RCC 7860 (cell line): Measurements from ENCODE around the gene FOXE3.

Source experiments
- DNase-seq: peaks from one replicate; pipeline ENCODE4 v3.0.0-alpha.2; 2015; ENCODE audit warnings: low spot score
- FAIRE-seq: peaks from 2 replicates; lab custom pipeline; 2012; peaks lifted over from hg19 to GRCh38; lab: Jason Lieb, UNC

FOXE3 gene

DNA sequence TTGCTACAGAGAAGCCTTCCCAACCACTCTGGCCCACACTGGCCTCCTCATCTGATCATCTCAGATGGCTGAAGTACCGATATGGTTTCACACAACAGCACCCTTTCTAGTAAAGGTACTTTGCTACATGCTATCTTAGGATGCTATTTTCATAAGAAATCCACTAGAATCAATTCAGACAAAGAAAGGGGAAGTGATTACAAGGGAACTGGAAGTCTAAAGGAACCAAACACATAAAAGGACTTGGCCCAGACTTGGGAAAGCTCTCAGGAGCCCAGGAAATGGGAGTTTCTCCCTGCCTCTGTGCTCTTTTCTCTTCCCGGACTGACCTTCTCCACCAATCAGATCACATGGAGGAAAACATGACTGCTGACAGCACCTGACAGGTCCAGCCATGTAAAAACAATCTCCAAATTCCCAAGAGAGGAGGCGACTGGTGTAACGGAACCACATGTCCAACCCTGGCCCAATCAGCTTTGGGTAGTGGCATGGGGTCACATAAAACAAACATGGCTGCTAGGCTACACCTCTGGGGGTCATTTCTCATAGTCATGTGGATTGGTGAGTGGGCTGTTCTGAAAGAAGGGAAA lies 12.7 kb upstream of the FOXE3 start:
- DNase-seq: no peak
- FAIRE-seq: no peak

DNA sequence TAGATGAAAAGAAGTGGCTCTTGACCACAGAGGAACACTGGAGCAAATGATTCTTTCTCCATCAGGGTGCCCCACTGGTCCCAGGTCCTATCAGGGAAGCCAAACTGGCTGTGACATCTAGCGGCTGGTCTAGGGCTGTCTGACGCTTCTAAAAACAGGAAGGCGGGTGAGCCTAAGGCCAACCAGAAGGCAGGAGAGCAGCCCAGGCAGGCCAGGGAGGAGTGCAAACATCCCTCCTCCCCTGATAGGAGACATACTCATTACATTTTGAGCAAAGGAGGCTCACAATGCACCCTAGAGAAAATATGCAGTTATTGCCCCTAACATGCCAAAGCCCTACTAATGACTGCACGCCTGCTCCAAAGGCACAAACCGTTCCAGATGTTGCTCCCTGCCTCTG lies 10.4 kb upstream of the FOXE3 start:
- no peak for DNase-seq

DNA sequence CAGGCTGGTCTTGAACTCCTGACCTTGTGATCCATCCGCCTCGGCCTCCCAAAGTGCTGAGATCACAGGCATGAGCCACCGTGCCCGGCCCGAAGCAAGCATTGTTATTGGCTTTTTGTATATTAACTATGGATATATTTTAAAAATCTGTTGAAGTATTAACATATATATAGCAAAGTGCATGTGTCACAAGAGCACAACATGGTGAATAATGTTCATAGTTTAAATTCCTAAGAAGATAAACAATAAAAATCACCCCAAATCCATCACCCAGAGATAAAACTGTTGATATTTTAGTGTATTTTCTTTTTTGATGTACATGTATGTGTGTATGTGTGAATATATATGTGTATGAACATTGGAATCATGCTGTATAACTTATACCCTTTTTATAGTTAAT lies 9.1 kb upstream of the FOXE3 start:
- FAIRE-seq (no peak), DNase-seq (no peak)

More for the DNA sequence above, 10.4 kb upstream of the FOXE3 start:
- no peak for FAIRE-seq

DNA sequence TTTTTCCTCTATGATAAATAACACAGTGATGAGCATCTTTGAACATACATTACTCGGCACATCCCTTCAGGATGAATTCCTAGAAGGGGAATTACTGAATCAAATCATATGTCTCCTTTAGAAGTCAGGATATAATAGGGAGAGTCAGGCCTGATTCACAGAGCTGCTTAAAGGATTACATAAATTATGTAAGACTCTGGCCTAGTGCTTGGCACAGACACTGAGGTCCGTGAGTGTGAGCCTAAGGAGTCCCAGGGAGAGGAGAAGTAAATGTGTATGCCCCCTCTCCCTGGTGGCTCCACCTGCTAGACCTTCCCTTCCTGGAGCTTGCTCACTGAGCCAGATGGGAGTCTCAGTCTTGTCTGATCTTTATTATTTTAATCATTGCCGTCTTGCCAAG lies 8.6 kb upstream of the FOXE3 start:
- DNase-seq: no peak
- FAIRE-seq: no peak

DNA sequence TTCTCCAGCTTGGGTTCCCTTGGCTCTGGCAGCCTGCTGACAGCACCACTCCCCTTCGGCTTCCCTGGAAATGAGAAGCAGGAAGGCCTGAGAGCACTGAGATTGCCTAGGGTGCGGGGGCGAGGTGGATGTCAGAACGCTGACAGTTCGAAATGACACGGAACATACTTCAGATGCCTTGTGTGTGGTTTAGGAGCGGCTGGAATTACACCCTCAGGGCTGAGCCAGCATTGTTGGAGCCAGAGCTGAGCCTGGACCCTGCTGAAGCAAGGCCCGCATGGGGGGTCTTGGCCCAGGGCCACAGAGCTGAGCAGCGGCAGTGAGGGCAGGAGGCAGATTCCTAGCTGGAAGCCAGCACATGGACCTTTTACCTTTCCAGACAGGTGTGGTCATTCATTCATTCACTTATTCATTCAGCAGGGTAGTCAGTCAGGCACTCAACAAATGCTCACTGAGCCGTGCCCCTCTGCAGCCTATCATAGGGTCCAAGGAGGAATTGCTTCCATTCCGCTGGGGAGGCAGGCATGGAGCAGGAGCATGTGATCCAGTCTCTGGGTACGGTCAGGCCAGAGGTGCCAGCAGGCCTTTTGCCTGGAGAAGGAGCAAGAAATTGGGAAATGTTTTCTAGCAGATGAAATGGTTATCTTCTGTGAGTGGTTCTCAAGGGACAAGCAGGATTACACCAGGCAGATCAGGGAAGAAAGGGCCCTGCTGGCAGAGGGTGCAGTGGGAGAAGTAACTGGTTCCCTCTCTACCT lies 6.6 kb upstream of the FOXE3 start:
- DNase-seq (no peak), FAIRE-seq (no peak)

DNA sequence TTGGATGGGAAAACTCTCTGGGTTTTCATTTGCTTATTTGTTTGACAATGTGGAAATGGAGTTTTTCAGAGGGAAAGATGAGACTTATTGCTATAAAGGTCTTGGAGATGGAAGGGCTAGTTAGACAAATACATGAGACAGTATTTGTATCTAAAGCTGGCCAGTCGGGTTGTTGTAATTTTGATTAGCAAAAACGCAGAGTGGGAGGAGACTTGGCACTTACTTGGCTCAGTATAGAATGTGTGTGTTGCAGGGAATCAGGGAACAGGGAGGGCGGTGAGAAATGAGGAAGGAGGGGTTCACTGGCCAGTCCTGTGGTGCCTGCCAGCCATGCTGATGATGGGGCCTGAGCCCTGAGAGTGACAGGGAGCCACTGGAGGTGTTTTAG lies 6.0 kb upstream of the FOXE3 start:
- no peak for DNase-seq
- FAIRE-seq: no peak

DNA sequence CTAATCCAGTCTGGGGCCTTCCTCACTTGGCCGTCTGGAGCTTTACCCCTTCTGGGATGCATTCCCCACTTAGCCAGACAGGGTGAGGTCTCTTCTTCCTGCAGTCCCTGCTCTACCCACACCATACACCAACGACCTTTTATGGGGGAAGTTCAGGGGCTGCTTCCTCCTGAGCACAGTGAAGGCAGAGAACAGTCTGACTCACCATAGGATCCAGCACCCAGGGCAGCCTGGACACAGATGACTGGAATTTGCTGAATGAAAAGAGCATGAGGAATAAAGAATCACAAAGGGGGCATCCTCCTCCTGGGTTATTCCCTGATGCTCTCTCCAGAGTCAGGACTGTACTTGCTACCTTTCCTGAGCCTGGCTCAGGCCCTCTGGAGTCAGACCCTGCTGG lies 4.6 kb upstream of the FOXE3 start:
- DNase-seq (peak; percentile 29), FAIRE-seq (no peak)

DNA sequence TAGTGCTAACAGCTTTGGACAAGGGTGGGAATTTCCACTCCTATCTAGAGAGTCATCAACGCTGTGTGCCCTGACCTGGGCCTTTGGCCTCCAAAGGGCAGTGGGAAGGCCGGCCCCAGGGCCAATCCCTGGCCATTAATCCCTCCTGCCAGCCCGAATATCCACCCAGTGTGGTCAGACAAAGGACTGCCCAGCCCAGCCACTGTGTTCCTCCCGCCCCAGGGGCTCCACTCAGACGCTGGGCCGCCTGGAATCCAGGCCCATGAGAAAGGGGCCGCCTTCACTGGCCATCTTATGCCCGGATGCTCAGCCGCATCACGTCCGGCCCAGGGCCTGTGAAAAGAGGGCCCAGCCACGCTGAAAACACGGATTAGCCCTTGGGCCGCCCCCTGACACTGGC lies 3.6 kb upstream of the FOXE3 start:
- FAIRE-seq (no peak), DNase-seq (no peak)

DNA sequence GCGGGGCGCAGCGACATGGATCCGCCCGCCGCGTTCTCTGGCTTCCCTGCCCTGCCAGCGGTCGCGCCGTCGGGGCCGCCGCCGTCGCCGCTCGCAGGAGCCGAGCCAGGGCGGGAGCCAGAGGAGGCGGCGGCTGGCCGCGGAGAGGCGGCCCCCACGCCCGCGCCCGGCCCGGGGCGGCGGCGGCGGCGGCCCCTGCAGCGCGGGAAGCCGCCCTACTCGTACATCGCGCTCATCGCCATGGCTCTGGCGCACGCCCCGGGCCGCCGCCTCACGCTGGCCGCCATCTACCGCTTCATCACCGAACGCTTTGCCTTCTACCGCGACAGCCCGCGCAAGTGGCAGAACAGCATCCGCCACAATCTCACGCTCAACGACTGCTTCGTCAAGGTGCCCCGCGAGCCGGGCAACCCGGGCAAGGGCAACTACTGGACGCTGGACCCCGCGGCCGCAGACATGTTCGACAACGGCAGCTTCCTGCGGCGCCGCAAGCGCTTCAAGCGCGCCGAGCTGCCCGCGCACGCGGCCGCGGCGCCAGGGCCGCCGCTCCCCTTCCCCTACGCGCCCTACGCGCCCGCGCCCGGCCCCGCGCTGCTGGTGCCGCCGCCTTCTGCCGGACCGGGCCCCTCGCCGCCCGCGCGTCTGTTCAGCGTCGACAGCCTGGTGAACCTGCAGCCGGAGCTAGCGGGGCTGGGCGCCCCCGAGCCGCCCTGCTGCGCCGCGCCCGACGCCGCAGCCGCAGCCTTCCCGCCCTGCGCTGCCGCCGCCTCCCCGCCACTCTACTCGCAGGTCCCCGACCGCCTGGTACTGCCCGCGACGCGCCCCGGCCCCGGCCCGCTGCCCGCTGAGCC lies 459 bp downstream of the FOXE3 start:
- FAIRE-seq (no peak), DNase-seq (no peak)

DNA sequence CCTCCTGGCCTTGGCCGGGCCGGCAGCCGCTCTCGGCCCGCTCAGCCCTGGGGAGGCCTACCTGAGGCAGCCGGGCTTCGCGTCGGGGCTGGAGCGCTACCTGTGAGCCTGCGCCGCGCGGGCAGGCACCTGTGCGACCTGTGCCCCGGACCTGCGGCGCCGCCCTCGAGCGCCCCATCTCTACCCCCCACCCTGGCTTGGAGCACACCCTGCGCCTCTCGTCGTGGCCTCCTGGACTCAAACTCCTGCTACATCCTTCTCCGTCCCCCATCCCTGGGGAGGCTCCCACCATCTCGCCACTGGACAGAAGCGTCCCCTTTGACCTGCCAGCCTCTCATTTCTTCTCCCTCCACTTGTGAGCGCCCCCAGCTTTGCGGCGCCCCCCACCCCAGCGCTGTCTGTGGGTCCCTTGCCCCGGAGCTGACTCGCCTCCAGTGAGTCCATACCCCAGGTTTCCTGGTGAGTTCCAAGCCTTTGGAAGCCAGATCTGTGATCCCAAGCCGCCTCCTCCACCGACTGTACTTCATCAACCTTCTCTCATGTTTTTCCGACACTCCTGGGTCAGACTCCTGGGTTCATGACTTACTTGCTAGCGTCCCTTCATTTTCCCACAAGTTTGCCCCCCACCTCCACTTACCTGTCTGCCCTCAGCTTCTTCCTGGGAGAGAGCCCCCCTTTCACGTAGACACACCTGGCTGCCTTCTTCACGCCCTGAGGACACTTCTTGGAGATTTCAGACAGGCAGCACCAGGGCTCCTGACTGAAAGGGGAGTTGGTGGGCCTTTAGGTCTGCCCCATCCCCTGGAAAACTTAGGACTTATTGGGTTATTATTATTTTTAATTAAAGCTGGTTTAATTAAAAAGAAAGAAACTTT lies 1.3 kb downstream of the FOXE3 start:
- no peak for DNase-seq
- no peak for FAIRE-seq

DNA sequence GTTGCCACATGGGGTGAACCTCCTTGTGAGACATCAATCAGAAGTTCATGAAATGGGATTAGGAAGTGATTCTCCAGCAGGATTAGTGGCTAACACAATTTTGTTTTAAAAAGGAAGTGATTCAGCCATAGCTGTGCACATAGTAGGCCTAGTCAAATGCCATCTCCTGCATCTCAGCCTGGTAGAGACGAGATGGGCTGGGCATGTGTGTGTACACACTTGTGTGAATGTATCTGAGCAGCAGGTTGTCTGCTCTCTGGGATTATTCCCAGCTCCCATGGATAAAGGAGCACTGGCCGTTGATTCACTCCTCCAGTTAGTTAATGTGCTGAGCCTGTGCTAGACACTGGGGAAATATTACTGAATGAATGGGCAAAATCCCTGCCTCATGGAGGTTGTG lies 2.0 kb downstream of the FOXE3 start:
- FAIRE-seq: no peak
- DNase-seq: no peak

DNA sequence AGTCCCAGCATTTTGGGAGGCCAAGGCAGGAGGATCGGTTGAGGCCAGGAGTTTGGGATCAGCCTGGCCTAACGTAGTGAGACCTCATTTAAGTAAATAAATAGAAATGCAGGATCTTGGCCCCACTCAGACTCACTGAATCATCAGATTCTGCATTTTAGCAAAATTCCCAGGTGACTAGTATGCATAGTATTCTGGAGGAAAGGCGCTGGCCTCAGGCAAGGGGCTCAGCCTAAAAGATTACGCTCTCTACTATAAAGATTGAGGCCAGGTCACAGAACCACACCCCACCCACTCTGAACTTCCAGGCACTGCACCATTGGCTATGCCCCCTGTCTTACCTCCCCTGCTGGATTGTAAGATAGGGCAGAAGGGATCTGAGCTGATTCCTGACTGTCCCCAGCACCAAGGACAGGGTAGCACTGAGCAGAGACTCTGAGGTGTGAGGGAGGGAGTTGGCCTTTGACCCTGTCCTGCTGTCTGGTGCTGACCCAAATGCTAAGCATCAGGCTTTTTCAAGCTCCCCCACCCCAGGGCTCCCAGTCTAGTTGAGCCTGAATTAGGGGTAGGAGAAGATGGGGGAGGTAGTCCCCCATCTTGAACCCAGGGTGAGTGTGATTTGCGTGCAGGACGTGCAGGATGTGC lies 2.7 kb downstream of the FOXE3 start:
- no peak for FAIRE-seq
- DNase-seq: no peak

DNA sequence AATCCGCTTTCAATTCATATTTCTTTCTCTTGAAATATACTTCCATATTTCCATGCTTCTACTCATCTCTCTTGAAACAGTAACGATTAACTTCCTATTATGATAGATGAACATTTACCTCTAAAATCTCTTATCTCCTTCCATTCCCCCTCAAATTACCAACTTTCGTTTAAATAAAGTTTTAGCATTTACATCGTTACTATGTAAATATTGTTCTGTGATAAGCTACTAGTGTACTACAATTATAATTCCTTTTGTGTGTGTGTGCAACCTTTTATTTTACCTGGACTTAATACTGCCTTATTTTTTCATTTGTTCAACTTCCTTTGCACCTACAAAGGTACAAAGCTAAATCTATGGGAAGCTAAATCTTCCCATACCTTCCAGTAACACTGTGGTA lies 4.5 kb downstream of the FOXE3 start:
- DNase-seq (no peak), FAIRE-seq (no peak)

DNA sequence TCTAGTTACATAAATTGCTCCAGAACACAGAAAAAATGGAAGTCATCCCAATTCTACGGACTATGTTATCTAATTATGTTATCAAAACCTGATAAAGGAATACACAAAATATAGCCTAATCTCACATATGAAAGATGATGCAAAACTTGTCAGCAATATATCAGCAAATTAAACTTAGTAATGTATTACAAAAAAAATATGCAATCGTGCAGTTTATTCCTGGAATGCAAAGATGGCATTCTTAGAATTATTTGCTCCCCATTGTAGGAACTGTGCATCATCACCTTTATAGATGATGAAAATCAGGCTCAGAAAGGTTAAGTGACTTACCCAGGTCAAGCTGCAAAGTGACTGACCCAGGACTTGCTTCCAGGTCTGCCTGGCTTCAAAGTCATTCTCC lies 7.8 kb downstream of the FOXE3 start:
- DNase-seq: no peak
- FAIRE-seq: no peak

DNA sequence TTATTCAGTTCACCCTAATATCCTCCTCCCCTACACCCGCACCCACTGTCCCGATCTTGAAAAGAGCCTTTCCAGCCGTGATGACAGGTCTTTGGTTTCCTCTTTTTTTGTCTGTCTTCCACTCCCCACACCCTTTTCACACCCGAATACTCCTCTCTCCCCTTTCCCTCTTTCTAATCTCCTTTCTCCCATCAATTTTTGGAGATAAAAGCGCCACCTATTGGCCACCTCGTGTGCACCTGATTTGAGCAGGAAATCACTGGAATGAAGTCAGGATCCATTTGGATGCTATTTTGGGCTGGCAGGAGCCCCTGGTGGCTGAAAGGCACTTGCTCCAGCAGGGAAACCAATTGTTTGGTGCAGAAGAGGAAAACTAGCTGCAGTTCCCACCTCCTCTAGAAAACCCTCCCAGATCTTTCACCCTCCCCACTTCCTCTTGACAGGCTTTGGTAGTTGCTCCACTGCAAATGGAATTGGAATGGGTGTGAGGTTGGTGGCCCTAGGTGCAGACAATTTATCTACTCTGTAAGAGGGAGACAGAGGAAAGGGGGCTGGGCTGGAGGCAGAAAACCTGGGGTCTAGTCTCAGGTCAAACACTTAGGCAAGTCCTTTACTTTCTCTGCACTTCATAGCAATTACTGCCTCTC lies 8.4 kb downstream of the FOXE3 start:
- no peak for FAIRE-seq

DNA sequence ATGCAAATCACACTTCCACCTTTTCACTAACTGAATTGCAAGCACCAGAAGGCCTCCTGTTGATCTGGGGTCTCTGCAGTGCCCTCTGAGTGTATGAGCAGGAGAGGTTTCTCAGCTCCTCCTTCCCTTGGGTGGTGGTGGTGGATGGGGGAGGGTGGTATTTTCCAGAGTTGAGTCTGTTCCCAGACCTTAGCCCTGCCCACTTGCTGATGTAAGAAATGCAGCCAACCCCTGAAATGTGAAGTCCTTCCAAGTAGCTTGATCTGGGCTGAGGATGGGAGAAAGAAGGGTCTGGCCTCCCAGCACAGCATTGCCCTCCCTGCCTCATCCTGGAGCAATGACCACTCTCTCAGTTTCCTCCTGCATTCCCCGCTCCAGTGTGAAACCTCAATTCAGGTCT lies 15.4 kb downstream of the FOXE3 start:
- no peak for FAIRE-seq
- no peak for DNase-seq

More for the DNA sequence above, 8.4 kb downstream of the FOXE3 start:
- DNase-seq: peak; percentile 27

DNA sequence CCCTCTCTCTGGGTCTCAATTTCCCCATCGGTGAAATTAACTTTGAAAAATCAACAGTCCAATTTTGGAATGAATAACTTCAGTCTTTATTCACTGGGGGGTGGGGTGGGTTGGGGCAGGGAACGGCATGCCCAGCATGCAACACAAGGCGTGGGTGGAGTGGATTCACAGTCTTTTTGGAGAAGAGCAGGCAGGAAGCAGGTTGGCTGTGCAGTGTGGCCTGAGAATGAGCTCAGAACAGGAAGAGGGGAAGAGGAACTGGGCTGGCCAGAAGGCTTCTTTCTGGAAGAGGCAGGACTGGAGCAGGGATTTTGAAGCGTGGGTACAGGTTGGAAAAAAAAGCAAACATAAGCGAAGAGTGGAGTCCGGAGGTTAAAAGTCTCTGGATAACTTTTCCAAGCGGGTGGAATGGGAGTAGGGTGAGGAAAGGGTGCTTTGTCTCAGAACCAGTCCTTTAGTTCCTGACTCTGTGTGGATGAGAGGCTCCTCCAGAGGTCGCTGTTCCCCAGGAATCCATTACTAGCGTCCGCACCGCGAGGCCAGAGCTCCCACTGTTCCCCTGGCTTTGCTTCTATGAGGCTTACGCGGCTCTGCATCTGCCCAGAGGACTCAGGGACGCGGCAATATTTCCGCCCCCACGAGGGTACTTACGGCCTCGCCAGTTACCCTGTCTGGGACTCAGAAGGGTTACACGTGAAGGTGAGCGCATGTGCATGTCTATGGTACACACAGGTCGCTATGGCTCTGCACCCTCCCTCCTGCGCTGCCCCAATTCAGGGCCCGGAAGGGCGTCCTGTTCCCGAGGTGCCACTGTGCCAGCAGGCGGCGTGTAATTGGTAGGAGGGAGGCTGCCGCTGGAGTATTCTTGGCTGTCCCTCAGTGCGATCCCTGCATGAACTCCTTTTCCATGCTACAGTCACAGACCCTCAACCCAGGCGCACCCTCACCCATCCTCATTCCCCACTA lies 16.3 kb downstream of the FOXE3 start:
- FAIRE-seq: no peak
- no peak for DNase-seq

DNA sequence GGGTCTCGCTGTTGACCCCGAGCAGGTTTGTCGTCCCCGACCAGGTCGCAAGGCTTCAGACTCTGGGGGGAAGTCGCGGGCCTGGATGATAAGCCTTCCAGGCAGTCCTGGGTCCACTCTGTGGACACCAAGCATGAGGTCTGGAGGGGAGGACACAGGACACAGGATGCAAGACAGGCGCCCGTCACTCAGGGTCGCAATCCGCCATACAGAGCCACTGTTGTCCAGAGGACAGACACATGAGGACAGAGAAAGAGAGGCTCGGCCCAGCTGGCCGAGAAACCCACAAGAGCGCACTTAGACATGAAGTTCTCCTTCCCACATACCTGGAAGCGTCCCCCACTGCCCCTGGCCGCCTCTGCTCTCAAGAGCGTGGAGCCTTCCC lies 16.9 kb downstream of the FOXE3 start:
- no peak for DNase-seq
- FAIRE-seq: no peak

DNA sequence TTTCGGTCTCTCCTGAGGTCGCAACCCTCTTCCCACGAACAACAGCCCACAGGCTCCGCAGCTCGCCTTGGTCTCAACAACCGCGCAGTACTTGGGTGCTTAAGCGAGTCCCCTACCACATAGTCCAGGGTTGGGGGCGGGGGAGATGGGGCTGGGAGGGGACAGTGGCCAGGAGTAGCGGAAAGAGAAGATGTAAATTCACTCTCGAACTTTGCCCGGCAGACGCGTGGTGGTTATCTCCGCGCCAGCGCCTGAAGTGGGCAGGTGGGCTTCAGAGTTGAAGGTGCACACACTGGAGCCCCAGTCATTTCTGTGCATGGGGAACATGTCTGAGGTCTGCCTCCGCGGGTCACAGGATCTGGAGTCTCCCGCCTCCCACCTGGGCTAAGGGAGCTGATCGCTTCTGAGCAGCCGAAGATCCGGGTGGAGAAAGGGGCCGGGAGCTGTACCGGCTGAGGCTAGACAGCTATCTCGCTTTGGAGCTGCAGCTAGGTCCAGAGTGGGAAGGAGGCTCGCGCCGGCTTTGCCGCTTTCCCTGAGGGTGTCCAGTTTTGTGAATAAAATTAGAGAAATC lies 17.5 kb downstream of the FOXE3 start:
- FAIRE-seq (no peak), DNase-seq (no peak)
